Fibroblast of lung (primary cell): ENCODE measurements around the gene ELFN2. TPM values are rescaled to one million over a fixed set of nuclear protein-coding genes. Genes with fewer than 3 reads are reported as not detected.

Experiments used
- DNase-seq, 2 donors: peaks; one replicate each; pipeline versions ENCODE4 v3.0.0 to v3.0.0-alpha.2; 2010; ENCODE audit warnings: low read depth in 2 of 2
- H2AFZ ChIP-seq: 2 replicates; pipeline ENCODE4 v1.5.1; 2012; ENCODE audit warnings: low read length, control low read depth, inconsistent platforms
- H3K27ac ChIP-seq: 2 replicates; pipeline ENCODE4 v1.5.1; 2011; ENCODE audit warnings: low read length, control low read depth; ENCODE audit not compliant: insufficient read depth
- H3K27me3 ChIP-seq: 2 replicates; pipeline ENCODE4 v1.5.1; 2011; ENCODE audit warnings: mild to moderate bottlenecking, low read length; ENCODE audit not compliant: control insufficient read depth, insufficient read depth
- H3K36me3 ChIP-seq: 2 replicates; pipeline ENCODE4 v1.5.1; 2011; ENCODE audit warnings: low read length; ENCODE audit not compliant: control insufficient read depth, insufficient read depth
- H3K4me1 ChIP-seq: 2 replicates; pipeline ENCODE4 v1.5.1; 2011; ENCODE audit warnings: low read length; ENCODE audit not compliant: control insufficient read depth, insufficient read depth; ENCODE audit errors: extremely low read depth
- H3K4me2 ChIP-seq: 2 replicates; pipeline ENCODE4 v1.5.1; 2011; ENCODE audit warnings: low read length, control low read depth; ENCODE audit not compliant: insufficient read depth; ENCODE audit errors: extremely low read depth
- H3K4me3 ChIP-seq, 4 experiments: fragments of 200-600 bp in 1 of 4; sonication (generic) in 1 of 4; replicated peaks in 1 of 4; 2 replicates each; pipeline ENCODE4 v1.5.1; 2011 to 2016; ENCODE audit warnings: low read length in 4 of 4, low read depth in 3 of 4, mild to moderate bottlenecking in 3 of 4, control low read depth in 2 of 4, inconsistent platforms in 1 of 4, mixed read lengths in 1 of 4; ENCODE audit not compliant: insufficient read depth in 1 of 4; ENCODE audit errors: control extremely low read depth in 1 of 4
- H3K79me2 ChIP-seq: 2 replicates; pipeline ENCODE4 v1.5.1; 2012; ENCODE audit warnings: mild to moderate bottlenecking, low read length, inconsistent platforms; ENCODE audit not compliant: control insufficient read depth, insufficient read depth
- H3K9ac ChIP-seq: 2 replicates; pipeline ENCODE4 v1.5.1; 2011; ENCODE audit warnings: mild to moderate bottlenecking, low read length, control low read depth; ENCODE audit not compliant: insufficient read depth
- H3K9me3 ChIP-seq: 2 replicates; pipeline ENCODE4 v1.5.1; 2012; ENCODE audit warnings: low read depth, low read length; ENCODE audit not compliant: control insufficient read depth, insufficient read depth
- H4K20me1 ChIP-seq: 2 replicates; pipeline ENCODE4 v1.5.1; 2011; ENCODE audit warnings: low read length; ENCODE audit not compliant: control insufficient read depth, insufficient read depth; ENCODE audit errors: extremely low read depth
- CTCF ChIP-seq, 2 donors: IDR thresholded peaks in 1 of 2; conservative IDR thresholded peaks in 1 of 2; 1 replicate in 1 of 2; 2 replicates in 1 of 2; pipeline ENCODE4 v1.5.1; 2011 to 2012; ENCODE audit warnings: low read length in 2 of 2, control low read depth in 1 of 2, inconsistent platforms in 1 of 2, low read depth in 1 of 2, mild to moderate bottlenecking in 1 of 2
- EZH2 ChIP-seq: IDR thresholded peaks from 2 replicates; pipeline ENCODE4 v1.5.1; 2012; ENCODE audit warnings: low read length, control low read depth, mild to moderate bottlenecking; ENCODE audit errors: missing control alignments
- polyA plus RNA-seq, 2 donors: library from polyadenylated mRNA; depleted of rRNA in 1 of 2; stranded (reverse) in 1 of 2; unstranded in 1 of 2; fragments of >200 nt; gene quantifications; 2 replicates each; pipeline ENCODE4 v1.2.1, GENCODE V29; 2011 to 2012; ENCODE audit warnings: missing spikeins in 1 of 2
- total RNA-seq: library from RNA; depleted of rRNA; stranded (reverse); fragments of >200 nt; gene quantifications from 2 replicates; pipeline ENCODE4 v1.2.1, GENCODE V29; 2014

ELFN2 gene
- total and polyA plus RNA-seq, 2 donors (not counting 1 experiment from before 2014, with no cell fraction given) = under 0.01 to 0.02 TPM

DNA sequence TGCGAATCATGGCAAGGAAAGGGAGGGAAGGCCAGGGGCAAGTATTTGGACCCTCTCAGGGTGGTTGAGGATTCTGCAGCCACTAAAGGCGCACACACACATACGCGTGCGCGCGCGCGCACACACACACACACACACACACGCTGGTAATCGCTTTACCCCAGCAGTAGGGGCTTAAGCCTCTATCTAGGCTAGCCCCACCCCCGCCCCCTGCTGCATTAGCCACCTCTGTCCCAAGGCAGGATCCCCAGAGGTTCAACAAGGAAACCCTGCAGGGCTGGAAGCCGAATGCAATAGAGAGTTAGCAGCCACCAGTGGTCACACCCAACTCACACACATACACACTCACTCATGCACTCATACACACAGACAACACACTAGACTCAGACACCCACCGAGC, 28.6 kb upstream of the ELFN2 start:
- H3K9ac ChIP-seq = no peak overlapping the region
- no peaks in the 10 kb centered on the region for H3K36me3 ChIP-seq
- peak overlapping the region; percentile 40 for H3K4me2 ChIP-seq
- DNase-seq = peak; percentile 21 to 25
- no peaks in the 10 kb centered on the region for H3K79me2 ChIP-seq
- peaks cover 4% of the 10 kb centered on the region for H3K27me3 ChIP-seq
- peaks cover 18% of the 10 kb centered on the region for H3K4me1 ChIP-seq
- H3K4me3 ChIP-seq = no peak overlapping the region
- no peaks in the 10 kb centered on the region for H3K9me3 ChIP-seq
- no peak for TF ChIP-seq EZH2
- no peak for TF ChIP-seq CTCF (conservative IDR thresholded peaks at IDR 0.05 in 1 of 2, IDR thresholded peaks at IDR 0.05 in 1 of 2; ENCODE audit: low read depth in 1 of 2, low read length in 2 of 2)
- H4K20me1 ChIP-seq = no peaks in the 10 kb centered on the region
- H2AFZ ChIP-seq = no peak overlapping the region
- no peak overlapping the region for H3K27ac ChIP-seq

DNA sequence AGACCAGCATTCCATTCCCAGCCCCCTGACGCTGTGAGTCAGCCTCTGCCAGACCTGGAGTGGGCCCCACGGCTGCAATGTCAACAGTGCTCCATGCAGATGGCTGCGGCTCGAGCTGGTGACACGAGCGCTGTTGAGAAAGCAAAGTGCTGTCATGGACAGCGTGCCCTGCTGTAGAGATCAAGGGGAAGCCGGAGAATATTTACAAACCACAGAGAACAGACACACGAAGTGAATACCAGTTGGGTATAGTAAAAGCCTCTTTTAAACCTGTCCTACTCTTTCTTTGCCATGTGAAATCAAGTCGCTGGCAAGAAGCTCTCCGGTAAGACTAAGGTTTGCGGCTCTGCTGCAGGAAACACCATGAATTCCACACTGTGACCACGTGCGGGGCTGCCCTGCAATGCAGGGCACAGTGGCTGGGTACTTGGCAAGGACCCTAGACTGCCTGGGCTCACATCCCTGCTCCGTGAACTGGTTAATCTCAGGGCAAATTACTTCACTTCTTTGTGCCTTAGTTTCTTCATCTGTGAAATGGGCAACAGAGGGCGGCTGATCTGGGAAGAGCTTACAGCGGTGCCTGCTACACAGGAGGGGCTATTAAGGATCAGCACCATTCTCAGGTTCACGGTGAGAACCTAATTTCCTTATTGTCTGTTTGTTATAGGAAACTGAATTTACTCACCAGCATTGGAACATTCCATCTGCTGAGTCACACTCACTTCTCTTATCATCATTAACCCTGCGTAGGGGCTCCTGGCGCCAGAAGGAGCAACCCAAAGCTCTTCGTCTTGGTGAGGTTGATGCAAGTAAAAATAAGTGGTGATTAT, 27.8 kb upstream of the ELFN2 start:
- H3K27me3 ChIP-seq = peaks cover 4% of the 10 kb centered on the region
- H2AFZ ChIP-seq = no peak overlapping the region
- H4K20me1 ChIP-seq = no peaks in the 10 kb centered on the region
- peaks cover 18% of the 10 kb centered on the region for H3K4me1 ChIP-seq
- H3K4me2 ChIP-seq = peak overlapping the region; percentile 45
- no peaks in the 10 kb centered on the region for H3K36me3 ChIP-seq
- no peaks in the 10 kb centered on the region for H3K79me2 ChIP-seq
- no peak overlapping the region for H3K9ac ChIP-seq
- no peak for TF ChIP-seq CTCF (conservative IDR thresholded peaks at IDR 0.05 in 1 of 2, IDR thresholded peaks at IDR 0.05 in 1 of 2; ENCODE audit: low read depth in 1 of 2, low read length in 2 of 2)
- TF ChIP-seq EZH2 = no peak
- H3K4me3 ChIP-seq = no peak overlapping the region
- H3K9me3 ChIP-seq = no peaks in the 10 kb centered on the region
- DNase-seq = peak; percentile 79 to 96
- H3K27ac ChIP-seq = peak overlapping the region; percentile 17

DNA sequence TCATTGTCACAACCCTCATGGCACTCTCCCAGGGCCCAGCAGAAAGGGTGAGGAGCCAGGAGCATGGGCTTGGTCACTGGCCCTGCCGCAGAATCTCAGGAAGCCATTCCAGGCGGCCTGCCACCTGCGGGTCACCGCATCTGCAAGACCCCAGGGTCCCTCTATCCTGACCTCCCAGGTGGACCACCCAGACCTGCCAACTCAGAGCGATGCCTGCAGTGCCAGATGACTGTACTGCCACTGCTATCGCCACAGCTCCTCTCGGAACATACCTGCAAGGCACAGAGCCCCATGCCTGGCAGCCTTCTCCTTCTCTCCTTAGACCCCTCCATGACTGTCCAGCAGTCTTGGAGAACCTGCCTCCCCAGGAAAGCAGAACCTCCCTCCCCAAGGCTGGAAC, 26.4 kb upstream of the ELFN2 start:
- H3K9me3 ChIP-seq = no peaks in the 10 kb centered on the region
- no peak overlapping the region for H2AFZ ChIP-seq
- H4K20me1 ChIP-seq = no peaks in the 10 kb centered on the region
- H3K9ac ChIP-seq = no peak overlapping the region
- H3K4me3 ChIP-seq = no peak overlapping the region
- no peak overlapping the region for H3K27ac ChIP-seq
- no peaks in the 10 kb centered on the region for H3K36me3 ChIP-seq
- no peaks in the 10 kb centered on the region for H3K79me2 ChIP-seq
- H3K27me3 ChIP-seq = peaks cover 4% of the 10 kb centered on the region
- no peak overlapping the region for H3K4me2 ChIP-seq
- no peak for DNase-seq
- TF ChIP-seq CTCF (conservative IDR thresholded peaks at IDR 0.05 in 1 of 2, IDR thresholded peaks at IDR 0.05 in 1 of 2; ENCODE audit: low read depth in 1 of 2, low read length in 2 of 2) = no peak
- TF ChIP-seq EZH2 = no peak
- peaks cover 18% of the 10 kb centered on the region for H3K4me1 ChIP-seq
